HEK293 (cell line): ENCODE results near the gene CRIP1.

Experiments
- BCL6B ChIP-seq: fragments of 450-650 bp; formaldehyde crosslinking; IDR thresholded peaks from 2 replicates; pipeline ENCODE4 v1.5.1; 2017; ENCODE audit warnings: missing biosample characterization, missing genetic modification characterization
- HIC1 ChIP-seq: fragments of 450-650 bp; formaldehyde crosslinking; IDR thresholded peaks from 2 replicates; pipeline ENCODE4 v1.5.1; 2016; ENCODE audit warnings: missing biosample characterization, missing genetic modification characterization
- IKZF3 ChIP-seq: fragments of 450-650 bp; IDR thresholded peaks from 2 replicates; pipeline ENCODE4 v1.5.0; 2018; ENCODE audit warnings: missing biosample characterization, mild to moderate bottlenecking, missing genetic modification characterization, moderate library complexity
- MZF1 ChIP-seq: fragments of 450-650 bp; formaldehyde crosslinking; IDR thresholded peaks from 2 replicates; pipeline ENCODE4 v1.5.1; 2017; ENCODE audit warnings: missing biosample characterization, missing genetic modification characterization, borderline replicate concordance
- OSR2 ChIP-seq: fragments of 450-650 bp; formaldehyde crosslinking; IDR thresholded peaks from 2 replicates; pipeline ENCODE4 v1.5.1; 2016; ENCODE audit warnings: missing biosample characterization, missing genetic modification characterization
- RBAK ChIP-seq: fragments of 450-650 bp; formaldehyde crosslinking; IDR thresholded peaks from 2 replicates; pipeline ENCODE4 v1.5.1; 2016; ENCODE audit warnings: missing biosample characterization, missing genetic modification characterization
- TCF7L2 ChIP-seq: IDR thresholded peaks from 2 replicates; pipeline ENCODE4 v1.6.1; 2011; ENCODE audit warnings: low read depth, mild to moderate bottlenecking, inconsistent platforms, low read length, moderate library complexity, borderline replicate concordance
- ZNF140 ChIP-seq: fragments of 450-650 bp; formaldehyde crosslinking; IDR thresholded peaks from 2 replicates; pipeline ENCODE4 v1.5.1; 2016; ENCODE audit warnings: missing biosample characterization, missing genetic modification characterization
- ZNF146 ChIP-seq: fragments of 450-650 bp; formaldehyde crosslinking; IDR thresholded peaks from 2 replicates; pipeline ENCODE4 v1.5.1; 2016; ENCODE audit warnings: missing biosample characterization, missing genetic modification characterization
- ZNF155 ChIP-seq: fragments of 450-650 bp; formaldehyde crosslinking; IDR thresholded peaks from 2 replicates; pipeline ENCODE4 v1.5.1; 2016; ENCODE audit warnings: missing biosample characterization, missing genetic modification characterization
- ZNF169 ChIP-seq: fragments of 450-650 bp; formaldehyde crosslinking; IDR thresholded peaks from 2 replicates; pipeline ENCODE4 v1.5.1; 2016; ENCODE audit warnings: missing biosample characterization, missing genetic modification characterization
- ZNF211 ChIP-seq: fragments of 450-650 bp; formaldehyde crosslinking; IDR thresholded peaks from 2 replicates; pipeline ENCODE4 v1.5.1; 2016; ENCODE audit warnings: low read depth, missing biosample characterization, missing genetic modification characterization
- ZNF473 ChIP-seq: fragments of 450-650 bp; formaldehyde crosslinking; IDR thresholded peaks from 2 replicates; pipeline ENCODE4 v1.5.1; 2017; ENCODE audit warnings: missing biosample characterization, missing genetic modification characterization
- ZNF518A ChIP-seq: fragments of 450-650 bp; formaldehyde crosslinking; conservative IDR thresholded peaks from 2 replicates; pipeline ENCODE4 v1.5.1; 2016; ENCODE audit warnings: low read depth, missing biosample characterization, missing genetic modification characterization
- ZNF555 ChIP-seq: fragments of 450-650 bp; formaldehyde crosslinking; conservative IDR thresholded peaks from 2 replicates; pipeline ENCODE4 v1.5.1; 2017; ENCODE audit warnings: missing biosample characterization, mild to moderate bottlenecking, missing genetic modification characterization, inconsistent platforms
- ZNF660 ChIP-seq: fragments of 450-650 bp; IDR thresholded peaks from 2 replicates; pipeline ENCODE4 v1.5.1; 2018; ENCODE audit warnings: missing biosample characterization, mild to moderate bottlenecking, missing genetic modification characterization
- ZNF76 ChIP-seq: fragments of 450-650 bp; formaldehyde crosslinking; IDR thresholded peaks from 2 replicates; pipeline ENCODE4; 2016; ENCODE audit warnings: low read depth, missing biosample characterization, missing genetic modification characterization, borderline replicate concordance
- ZNF785 ChIP-seq: fragments of 450-650 bp; formaldehyde crosslinking; IDR thresholded peaks from 2 replicates; pipeline ENCODE4 v1.5.1; 2016; ENCODE audit warnings: missing biosample characterization, missing genetic modification characterization
- TF ChIP-seq, protein P1 (sequence below): fragments of 450-650 bp; formaldehyde crosslinking; IDR thresholded peaks from 2 replicates; pipeline ENCODE4 v1.5.1; 2016; ENCODE audit warnings: missing biosample characterization, missing genetic modification characterization
- TF ChIP-seq, protein P2 (sequence below): fragments of 450-650 bp; formaldehyde crosslinking; IDR thresholded peaks from 2 replicates; pipeline ENCODE4 v1.5.1; 2016; ENCODE audit warnings: missing biosample characterization, missing genetic modification characterization, borderline replicate concordance

The CRIP1 gene

DNA sequence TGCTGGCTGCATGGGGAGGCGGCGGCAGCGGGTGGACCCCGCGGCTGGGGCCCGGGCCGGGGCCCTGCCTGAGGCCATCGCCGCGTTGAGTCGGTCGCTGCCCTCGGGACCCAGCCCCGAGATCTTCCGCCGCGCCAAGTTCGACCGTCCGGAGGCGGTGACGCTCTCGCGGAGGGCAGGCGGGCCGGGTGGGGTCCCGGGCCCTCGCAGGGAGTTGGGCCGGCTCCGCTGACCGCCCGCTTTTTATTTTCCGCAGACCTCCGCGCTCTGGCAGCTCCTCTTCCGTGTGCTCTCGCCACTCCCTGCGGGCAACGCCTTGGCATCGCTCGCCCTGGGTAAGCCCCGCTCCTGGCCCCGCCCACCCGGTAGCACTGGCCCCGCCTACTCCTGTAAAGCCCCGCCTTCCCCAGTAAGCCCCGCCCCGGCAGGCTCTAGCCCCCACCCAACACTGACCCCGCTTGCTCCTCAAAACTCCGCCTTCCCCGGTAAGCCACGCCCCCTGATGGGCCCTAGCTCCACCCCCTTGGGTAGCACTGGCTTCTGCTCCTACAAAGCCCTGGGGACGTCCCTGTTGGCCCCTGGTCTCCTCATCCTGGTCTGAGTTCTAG lies 4.8 kb downstream of the CRIP1 start (continued):
- TF ChIP-seq ZNF518A (tag by site-specific recombination) (no peak), IKZF3 (tag by site-specific recombination) (no peak), ZNF169 (tag by site-specific recombination) (0 out of 2 replicates have a peak, but pooled peaks have one; percentile 34), ZNF76 (tag by site-specific recombination) (no peak), ZNF211 (no peak), HIC1 (tag by site-specific recombination) (peak; percentile 93), RBAK (tag by site-specific recombination) (no peak), ZNF785 (tag by site-specific recombination) (0 out of 2 replicates have a peak, but pooled peaks have one; percentile 39), MZF1 (tag by site-specific recombination) (no peak), ZNF140 (tag by site-specific recombination) (no peak), ZNF155 (tag by site-specific recombination) (no peak), ZNF473 (no peak), ZNF555 (no peak), ZNF146 (0 out of 2 replicates have a peak, but pooled peaks have one; percentile 18), BCL6B (tag by site-specific recombination) (no peak), TCF7L2 (no peak), OSR2 (tag by site-specific recombination) (peak; percentile 67), ZNF660 (tag by site-specific recombination) (0 out of 2 replicates have a peak, but pooled peaks have one; percentile 73)
- TF ChIP-seq, protein P1, sequence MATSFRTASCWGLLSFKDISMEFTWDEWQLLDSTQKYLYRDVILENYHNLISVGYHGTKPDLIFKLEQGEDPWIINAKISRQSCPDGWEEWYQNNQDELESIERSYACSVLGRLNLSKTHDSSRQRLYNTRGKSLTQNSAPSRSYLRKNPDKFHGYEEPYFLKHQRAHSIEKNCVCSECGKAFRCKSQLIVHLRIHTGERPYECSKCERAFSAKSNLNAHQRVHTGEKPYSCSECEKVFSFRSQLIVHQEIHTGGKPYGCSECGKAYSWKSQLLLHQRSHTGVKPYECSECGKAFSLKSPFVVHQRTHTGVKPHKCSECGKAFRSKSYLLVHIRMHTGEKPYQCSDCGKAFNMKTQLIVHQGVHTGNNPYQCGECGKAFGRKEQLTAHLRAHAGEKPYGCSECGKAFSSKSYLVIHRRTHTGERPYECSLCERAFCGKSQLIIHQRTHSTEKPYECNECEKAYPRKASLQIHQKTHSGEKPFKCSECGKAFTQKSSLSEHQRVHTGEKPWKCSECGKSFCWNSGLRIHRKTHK = no peak
- TF ChIP-seq, protein P2, sequence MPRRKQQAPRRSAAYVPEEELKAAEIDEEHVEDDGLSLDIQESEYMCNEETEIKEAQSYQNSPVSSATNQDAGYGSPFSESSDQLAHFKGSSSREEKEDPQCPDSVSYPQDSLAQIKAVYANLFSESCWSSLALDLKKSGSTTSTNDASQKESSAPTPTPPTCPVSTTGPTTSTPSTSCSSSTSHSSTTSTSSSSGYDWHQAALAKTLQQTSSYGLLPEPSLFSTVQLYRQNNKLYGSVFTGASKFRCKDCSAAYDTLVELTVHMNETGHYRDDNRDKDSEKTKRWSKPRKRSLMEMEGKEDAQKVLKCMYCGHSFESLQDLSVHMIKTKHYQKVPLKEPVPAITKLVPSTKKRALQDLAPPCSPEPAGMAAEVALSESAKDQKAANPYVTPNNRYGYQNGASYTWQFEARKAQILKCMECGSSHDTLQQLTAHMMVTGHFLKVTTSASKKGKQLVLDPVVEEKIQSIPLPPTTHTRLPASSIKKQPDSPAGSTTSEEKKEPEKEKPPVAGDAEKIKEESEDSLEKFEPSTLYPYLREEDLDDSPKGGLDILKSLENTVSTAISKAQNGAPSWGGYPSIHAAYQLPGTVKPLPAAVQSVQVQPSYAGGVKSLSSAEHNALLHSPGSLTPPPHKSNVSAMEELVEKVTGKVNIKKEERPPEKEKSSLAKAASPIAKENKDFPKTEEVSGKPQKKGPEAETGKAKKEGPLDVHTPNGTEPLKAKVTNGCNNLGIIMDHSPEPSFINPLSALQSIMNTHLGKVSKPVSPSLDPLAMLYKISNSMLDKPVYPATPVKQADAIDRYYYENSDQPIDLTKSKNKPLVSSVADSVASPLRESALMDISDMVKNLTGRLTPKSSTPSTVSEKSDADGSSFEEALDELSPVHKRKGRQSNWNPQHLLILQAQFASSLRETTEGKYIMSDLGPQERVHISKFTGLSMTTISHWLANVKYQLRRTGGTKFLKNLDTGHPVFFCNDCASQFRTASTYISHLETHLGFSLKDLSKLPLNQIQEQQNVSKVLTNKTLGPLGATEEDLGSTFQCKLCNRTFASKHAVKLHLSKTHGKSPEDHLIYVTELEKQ (tag by site-specific recombination) = no peak
